Activated T-helper 2 cell treated with anti-CD3 and anti-CD28 coated beads, Interferon-gamma antibody, Interleukin-2, Interleukin-4, amounts not matched to agents 10 μg/mL and 5 μg/mL and 100 μg/mL, durations not matched to agents 14 hours and 24 hours and 36 hours (primary cell): Measurements from ENCODE around the gene NRP2. TPM values are rescaled to one million over a fixed set of nuclear protein-coding genes. Genes with fewer than 3 reads are reported as not detected.

ENCODE experiments used
- DNase-seq: peaks from one replicate; pipeline ENCODE4 v3.0.0; 2021; ENCODE audit warnings: low spot score
- H3K27ac Mint-ChIP-seq: one replicate; pipeline ENCODE4 v1.8.0; 2021; ENCODE audit warnings: mixed read lengths
- H3K27me3 Mint-ChIP-seq: one replicate; pipeline ENCODE4 v1.8.0; 2021; ENCODE audit warnings: low read depth, mixed read lengths
- H3K36me3 Mint-ChIP-seq: one replicate; pipeline ENCODE4 v1.8.0; 2021; ENCODE audit warnings: low read depth, mixed read lengths
- H3K4me1 Mint-ChIP-seq: one replicate; pipeline ENCODE4 v1.8.0; 2021; ENCODE audit warnings: low read depth, mixed read lengths
- H3K4me3 Mint-ChIP-seq: one replicate; pipeline ENCODE4 v1.8.0; 2021; ENCODE audit warnings: low read depth, mild to moderate bottlenecking, moderate library complexity, mixed read lengths
- H3K9me3 Mint-ChIP-seq: one replicate; pipeline ENCODE4 v1.8.0; 2021; ENCODE audit warnings: mixed read lengths
- intact Hi-C: fragments of 100-400 bp; cut with micrococcal nuclease; formaldehyde crosslinking; loops from one replicate; pipeline ENCODE4 v1.15.1; 2023
- total RNA-seq: library from RNA; stranded (reverse); gene quantifications from 2 replicates; pipeline ENCODE4 v1.2.3, GENCODE V29; 2022

Gene NRP2
- total RNA-seq, 1 donor from 2014 or later: 61.7 TPM

DNA sequence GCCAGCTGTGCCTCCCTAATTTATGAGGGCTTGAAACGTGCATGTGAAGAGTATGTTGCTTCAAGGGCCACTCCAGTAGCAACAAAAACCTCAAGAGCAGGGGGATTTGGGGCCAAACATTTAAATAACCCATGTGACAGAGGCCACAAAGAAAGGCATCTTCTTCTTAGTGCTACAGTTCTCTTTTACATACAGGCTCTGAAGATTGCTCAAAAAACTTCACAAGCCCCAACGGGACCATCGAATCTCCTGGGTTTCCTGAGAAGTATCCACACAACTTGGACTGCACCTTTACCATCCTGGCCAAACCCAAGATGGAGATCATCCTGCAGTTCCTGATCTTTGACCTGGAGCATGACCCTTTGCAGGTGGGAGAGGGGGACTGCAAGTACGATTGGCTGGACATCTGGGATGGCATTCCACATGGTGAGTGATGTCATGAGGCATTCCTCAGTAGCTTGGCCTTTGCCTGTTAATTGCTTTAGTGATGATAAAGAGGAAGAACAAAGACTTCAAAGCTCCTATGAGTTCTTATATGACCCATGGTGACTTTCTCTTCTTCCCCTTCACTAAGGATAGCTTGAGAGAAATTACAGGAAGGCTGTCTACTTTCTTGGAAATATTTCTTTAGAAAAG, 40.1 kb downstream of the NRP2 start:
- no peak for DNase-seq
- Mint-ChIP-seq H3K9me3 (no peaks in the 10 kb centered on the region), H3K27me3 (no peaks in the 10 kb centered on the region), H3K36me3 (peaks cover 74% of the 10 kb centered on the region), H3K4me3 (no peak overlapping the region), H3K4me1 (peaks cover 39% of the 10 kb centered on the region), H3K27ac (no peak overlapping the region)
- intact Hi-C loops: no loop called here

DNA sequence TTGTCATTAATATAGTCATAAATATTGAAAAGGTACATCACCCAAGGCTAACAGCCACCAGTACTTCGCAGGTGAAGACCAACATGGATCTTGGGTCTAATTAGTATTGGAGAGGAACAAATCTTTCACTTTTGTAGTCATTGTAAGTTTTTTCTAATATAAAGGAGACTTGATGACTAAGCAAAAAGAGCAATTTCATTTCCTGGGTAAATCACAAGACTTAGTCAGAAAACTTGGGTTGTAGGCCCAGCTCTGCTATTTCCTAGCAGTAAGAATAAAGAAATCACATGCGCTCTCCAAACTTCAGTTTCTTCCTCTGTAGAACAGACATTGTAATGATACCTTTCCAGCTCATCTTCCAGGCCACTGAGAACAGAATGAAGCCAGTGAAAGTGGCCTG, 40.9 kb downstream of the NRP2 start:
- no peaks in the 10 kb centered on the region for H3K27me3 Mint-ChIP-seq
- intact Hi-C loops: no loop called here
- H3K4me1 Mint-ChIP-seq: peaks cover 31% of the 10 kb centered on the region
- peaks cover 74% of the 10 kb centered on the region for H3K36me3 Mint-ChIP-seq
- no peaks in the 10 kb centered on the region for H3K9me3 Mint-ChIP-seq
- H3K4me3 Mint-ChIP-seq: no peak overlapping the region
- no peak for DNase-seq
- H3K27ac Mint-ChIP-seq: no peak overlapping the region

DNA sequence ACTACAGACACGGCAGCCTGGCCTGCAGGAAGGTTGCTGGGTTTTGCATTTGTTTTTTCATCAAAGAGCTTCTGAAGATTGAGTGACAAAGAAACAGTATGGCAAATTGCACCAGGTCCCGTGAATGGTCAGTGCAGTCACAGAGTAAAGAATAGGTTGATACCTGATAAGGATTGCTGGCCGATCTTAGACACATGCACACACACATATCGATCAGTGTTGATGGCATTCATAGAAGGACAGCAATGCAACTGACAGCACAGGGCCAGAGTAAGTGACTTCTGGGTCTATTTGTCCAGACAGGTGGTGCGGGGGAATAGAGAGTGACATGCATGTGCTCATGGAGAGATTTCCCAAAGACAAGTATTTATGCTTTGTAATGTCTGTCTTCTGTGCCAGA, 42.8 kb downstream of the NRP2 start:
- Mint-ChIP-seq H3K36me3 (peaks cover 76% of the 10 kb centered on the region), H3K9me3 (no peaks in the 10 kb centered on the region), H3K27me3 (no peaks in the 10 kb centered on the region), H3K27ac (no peak overlapping the region), H3K4me1 (peaks cover 15% of the 10 kb centered on the region), H3K4me3 (no peak overlapping the region)
- intact Hi-C loops: no loop called here
- no peak for DNase-seq

DNA sequence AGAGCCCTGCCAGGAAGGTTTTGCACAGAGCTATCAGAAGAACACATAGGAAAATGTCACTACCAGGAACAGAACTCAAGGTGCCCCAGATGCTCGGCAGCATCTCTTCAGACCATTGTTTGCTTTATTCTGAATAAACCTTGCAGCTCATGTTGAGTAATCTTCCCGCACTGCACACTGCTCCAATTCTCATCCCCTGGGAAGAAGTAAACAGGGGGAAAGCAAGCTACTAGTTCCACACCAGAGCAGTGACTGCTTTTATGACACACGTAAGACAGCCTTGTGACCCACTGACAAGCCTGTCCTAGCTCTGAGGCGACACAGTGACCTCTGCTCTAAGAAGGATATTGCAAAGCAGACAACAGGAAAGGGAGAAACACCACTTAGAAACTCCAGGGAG, 44.2 kb downstream of the NRP2 start:
- no peak for DNase-seq
- Mint-ChIP-seq H3K4me1 (peaks cover 9% of the 10 kb centered on the region), H3K27me3 (no peaks in the 10 kb centered on the region), H3K4me3 (no peak overlapping the region), H3K36me3 (peaks cover 82% of the 10 kb centered on the region), H3K27ac (no peak overlapping the region), H3K9me3 (no peaks in the 10 kb centered on the region)
- intact Hi-C loops: no loop called here

GRCh38 chr2:205727174-205727573, 44.9 kb downstream of the NRP2 start:
- intact Hi-C loops: no loop called here
- H3K27ac Mint-ChIP-seq: no peak overlapping the region
- no peaks in the 10 kb centered on the region for H3K27me3 Mint-ChIP-seq
- DNase-seq: no peak
- peaks cover 9% of the 10 kb centered on the region for H3K4me1 Mint-ChIP-seq
- H3K9me3 Mint-ChIP-seq: no peaks in the 10 kb centered on the region
- H3K36me3 Mint-ChIP-seq: peaks cover 81% of the 10 kb centered on the region
- H3K4me3 Mint-ChIP-seq: no peak overlapping the region

DNA sequence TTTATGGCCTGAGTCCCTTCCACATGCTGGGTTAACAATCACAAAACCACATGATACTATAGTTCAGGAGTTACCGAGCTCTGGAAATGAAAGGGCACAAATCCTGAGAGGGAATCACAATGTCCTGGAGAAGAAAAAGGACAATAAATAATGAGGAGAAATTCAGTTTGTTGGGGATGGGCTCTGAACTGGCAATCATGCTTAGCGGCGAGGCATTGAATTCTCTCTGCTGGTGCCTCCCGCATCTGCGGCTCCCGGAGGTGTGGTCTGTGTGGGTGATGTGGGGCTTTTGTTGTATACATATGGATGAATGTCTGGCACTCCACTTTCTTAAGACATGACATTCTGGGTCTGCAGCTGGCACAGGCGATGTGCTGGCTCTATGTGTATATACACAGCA, 46.1 kb downstream of the NRP2 start:
- DNase-seq: no peak
- H3K4me3 Mint-ChIP-seq: no peak overlapping the region
- H3K9me3 Mint-ChIP-seq: no peaks in the 10 kb centered on the region
- intact Hi-C loops: no loop called here
- H3K27ac Mint-ChIP-seq: no peak overlapping the region
- peaks cover 80% of the 10 kb centered on the region for H3K36me3 Mint-ChIP-seq
- no peaks in the 10 kb centered on the region for H3K27me3 Mint-ChIP-seq
- H3K4me1 Mint-ChIP-seq: peaks cover 3% of the 10 kb centered on the region

DNA sequence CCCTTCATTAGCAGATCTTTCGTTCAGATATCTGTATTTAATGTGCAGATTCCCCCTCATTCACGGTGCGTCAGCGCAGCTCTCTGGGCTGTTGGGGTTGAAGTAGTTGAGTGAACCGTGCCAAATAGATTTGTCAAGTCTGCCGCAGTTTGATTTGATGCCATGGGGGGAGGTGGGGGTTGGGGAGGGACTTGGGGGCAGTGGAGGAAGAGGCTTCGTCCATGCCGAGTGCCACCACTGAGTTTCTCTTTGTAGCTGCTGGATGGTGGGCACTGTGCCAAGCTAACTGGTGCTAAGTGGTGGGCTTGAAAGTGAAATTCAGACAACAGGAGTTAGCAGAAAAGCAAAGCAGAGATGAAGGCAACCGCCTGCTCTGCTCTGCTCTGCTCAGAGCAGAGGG, 47.9 kb downstream of the NRP2 start:
- intact Hi-C loops: no loop called here
- Mint-ChIP-seq H3K4me3 (no peak overlapping the region), H3K27ac (no peak overlapping the region), H3K9me3 (no peaks in the 10 kb centered on the region), H3K27me3 (no peaks in the 10 kb centered on the region), H3K4me1 (no peaks in the 10 kb centered on the region), H3K36me3 (peaks cover 72% of the 10 kb centered on the region)
- DNase-seq: no peak

DNA sequence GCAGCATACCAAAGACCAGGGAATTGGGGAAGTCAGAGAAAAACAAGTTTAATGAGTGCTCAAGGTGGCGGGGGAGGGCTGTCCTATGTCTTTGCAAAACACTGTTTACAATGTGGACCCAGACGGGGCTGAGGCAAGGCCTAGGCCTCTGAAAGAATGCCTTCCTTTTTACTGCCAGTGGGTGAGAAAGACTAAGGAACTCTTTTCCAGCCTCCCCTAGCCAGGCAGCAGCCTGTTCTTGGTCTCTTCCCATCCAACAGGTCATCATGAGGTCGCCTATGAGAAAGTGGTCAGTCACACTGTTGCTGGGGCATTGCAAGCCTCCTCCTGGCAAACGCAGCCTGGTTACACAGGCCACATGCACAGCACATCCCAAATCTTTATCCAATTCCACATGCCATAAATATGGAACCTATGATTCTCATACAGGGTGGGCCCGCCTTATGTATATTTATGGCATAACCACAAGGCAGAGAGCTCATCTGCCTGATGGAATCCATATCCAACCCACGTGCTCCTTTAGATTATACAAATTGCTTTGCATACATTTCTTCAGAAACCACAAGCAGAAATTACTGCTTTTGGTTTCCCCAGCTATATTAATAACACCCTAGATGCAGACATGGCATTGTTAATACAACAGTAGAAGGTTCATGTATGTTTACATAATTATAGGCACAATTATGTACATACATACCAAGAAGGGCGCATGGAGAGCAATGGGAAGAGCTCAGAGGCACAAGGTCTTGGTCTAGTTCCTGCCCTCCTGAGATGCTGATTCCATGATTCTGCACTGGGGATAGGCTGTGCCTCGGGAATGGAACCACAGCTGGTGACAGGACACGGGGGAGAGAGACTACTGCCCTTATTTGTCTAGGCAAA, 48.6 kb downstream of the NRP2 start:
- no peak for DNase-seq
- intact Hi-C loops: no loop called here
- peaks cover 64% of the 10 kb centered on the region for H3K36me3 Mint-ChIP-seq
- no peak overlapping the region for H3K4me3 Mint-ChIP-seq
- no peaks in the 10 kb centered on the region for H3K9me3 Mint-ChIP-seq
- H3K4me1 Mint-ChIP-seq: no peaks in the 10 kb centered on the region
- H3K27ac Mint-ChIP-seq: no peak overlapping the region
- no peaks in the 10 kb centered on the region for H3K27me3 Mint-ChIP-seq

- intact Hi-C loops: no loop called here
- H3K4me3 Mint-ChIP-seq: no peak overlapping the region
- no peaks in the 10 kb centered on the region for H3K9me3 Mint-ChIP-seq
- H3K36me3 Mint-ChIP-seq: peaks cover 58% of the 10 kb centered on the region
- H3K27ac Mint-ChIP-seq: no peak overlapping the region
- no peaks in the 10 kb centered on the region for H3K27me3 Mint-ChIP-seq
- DNase-seq: no peak
- H3K4me1 Mint-ChIP-seq: no peaks in the 10 kb centered on the region
Observed at GRCh38 chr2:205731583-205731981, 49.3 kb downstream of the NRP2 start.

- Mint-ChIP-seq H3K4me3 (no peak overlapping the region), H3K27me3 (no peaks in the 10 kb centered on the region)
- intact Hi-C loops: no loop called here
Observed at GRCh38 chr2:205732314-205732713, 50.0 kb downstream of the NRP2 start.

DNA sequence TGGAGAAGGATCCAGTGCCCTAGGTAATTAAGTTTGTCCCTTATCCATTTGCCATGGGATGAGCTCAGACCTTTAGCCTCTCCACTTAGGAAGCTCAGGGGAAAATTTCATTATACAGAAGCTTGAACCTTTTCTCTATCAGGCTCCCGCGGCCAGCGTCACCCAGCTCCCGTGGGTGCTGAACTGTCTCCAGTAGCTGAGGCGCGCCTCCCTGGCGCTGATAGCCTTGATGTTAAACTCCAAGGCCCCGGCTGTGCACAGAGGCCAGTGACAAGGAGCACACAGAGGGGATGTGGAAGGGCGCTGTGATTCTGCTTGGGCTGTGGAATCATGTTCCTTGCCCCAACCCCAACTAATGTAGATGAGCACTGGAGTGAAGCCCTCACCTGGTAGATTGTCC, 50.8 kb downstream of the NRP2 start:
- DNase-seq: no peak
- Mint-ChIP-seq H3K27me3 (no peaks in the 10 kb centered on the region), H3K9me3 (no peaks in the 10 kb centered on the region), H3K27ac (no peak overlapping the region), H3K4me3 (no peak overlapping the region), H3K36me3 (peaks cover 50% of the 10 kb centered on the region), H3K4me1 (no peaks in the 10 kb centered on the region)
- intact Hi-C loops: no loop called here

More at GRCh38 chr2:205732314-205732713, 50.0 kb downstream of the NRP2 start:
- peaks cover 50% of the 10 kb centered on the region for H3K36me3 Mint-ChIP-seq
- H3K9me3 Mint-ChIP-seq: no peaks in the 10 kb centered on the region
- DNase-seq: no peak
- no peak overlapping the region for H3K27ac Mint-ChIP-seq
- no peaks in the 10 kb centered on the region for H3K4me1 Mint-ChIP-seq

DNA sequence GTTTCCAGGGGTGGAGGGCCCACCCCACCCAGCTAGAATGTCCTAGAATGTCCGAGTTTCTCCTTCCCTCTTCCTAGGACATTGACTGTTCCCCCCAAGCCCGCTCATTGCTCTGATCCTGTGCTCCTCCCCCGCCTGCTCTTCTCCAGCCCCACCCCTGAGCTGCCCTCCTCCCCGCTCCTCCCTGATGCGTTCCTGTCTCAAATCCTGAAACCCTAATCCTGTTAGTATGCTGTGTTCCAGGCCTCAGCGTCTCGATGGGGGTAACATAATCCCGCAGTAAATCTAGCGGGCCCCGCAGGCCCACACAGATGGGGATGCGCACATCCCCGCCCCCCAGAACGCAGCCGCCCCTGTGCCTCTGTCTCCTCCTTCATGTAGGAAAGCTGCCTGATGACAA, 51.3 kb downstream of the NRP2 start:
- H3K27me3 Mint-ChIP-seq: no peaks in the 10 kb centered on the region
- no peaks in the 10 kb centered on the region for H3K9me3 Mint-ChIP-seq
- H3K4me3 Mint-ChIP-seq: no peak overlapping the region
- H3K27ac Mint-ChIP-seq: no peak overlapping the region
- H3K4me1 Mint-ChIP-seq: no peaks in the 10 kb centered on the region
- H3K36me3 Mint-ChIP-seq: peaks cover 50% of the 10 kb centered on the region
- no peak for DNase-seq
- intact Hi-C loops: no loop called here

DNA sequence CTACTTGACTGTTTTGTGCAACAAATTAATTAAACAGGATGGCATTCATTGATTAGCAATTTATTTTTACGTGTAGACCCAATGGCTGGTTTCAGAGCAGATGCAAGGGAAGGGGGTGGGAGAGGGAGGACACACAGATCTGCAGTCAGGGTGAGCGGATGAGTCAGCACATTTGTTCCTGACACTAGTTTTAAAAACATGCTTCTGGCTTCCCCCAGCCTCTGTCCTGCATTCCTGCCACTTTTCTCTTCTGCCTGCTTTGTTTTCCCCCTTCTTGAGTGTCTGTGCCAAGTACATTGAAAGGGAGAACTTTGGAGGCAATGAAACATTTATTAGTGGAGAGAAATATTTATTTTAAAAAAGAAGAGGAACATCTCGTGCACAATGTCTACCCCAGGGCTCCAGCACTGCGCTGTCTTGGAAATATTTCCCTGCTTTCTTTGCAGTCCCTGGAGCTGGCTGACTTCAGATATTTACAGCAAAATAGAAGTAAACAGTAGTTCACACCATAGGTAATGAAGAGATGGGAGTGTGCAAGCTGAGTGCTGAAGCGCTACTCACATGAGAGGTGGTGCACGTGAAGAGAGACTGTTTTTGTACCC, 52.2 kb downstream of the NRP2 start:
- Mint-ChIP-seq H3K4me1 (no peaks in the 10 kb centered on the region), H3K36me3 (peaks cover 53% of the 10 kb centered on the region), H3K9me3 (no peaks in the 10 kb centered on the region), H3K27me3 (no peaks in the 10 kb centered on the region), H3K27ac (no peak overlapping the region), H3K4me3 (no peak overlapping the region)
- intact Hi-C loops: no loop called here
- DNase-seq: no peak
